HG03108 (cell line): ENCODE data around the gene GABRQ.
"Not testable (repeated sequence)": the region's sequence is repeated elsewhere in the genome, so short reads cannot be mapped to it uniquely, and the experiment has no call there.

Source experiments
- ATAC-seq: cut with Tn5 transposase; IDR thresholded peaks from one replicate; pipeline ENCODE4 v1.9.1; 2021; ENCODE audit warnings: moderate library complexity; ENCODE audit not compliant: unreplicated experiment

Gene GABRQ

DNA sequence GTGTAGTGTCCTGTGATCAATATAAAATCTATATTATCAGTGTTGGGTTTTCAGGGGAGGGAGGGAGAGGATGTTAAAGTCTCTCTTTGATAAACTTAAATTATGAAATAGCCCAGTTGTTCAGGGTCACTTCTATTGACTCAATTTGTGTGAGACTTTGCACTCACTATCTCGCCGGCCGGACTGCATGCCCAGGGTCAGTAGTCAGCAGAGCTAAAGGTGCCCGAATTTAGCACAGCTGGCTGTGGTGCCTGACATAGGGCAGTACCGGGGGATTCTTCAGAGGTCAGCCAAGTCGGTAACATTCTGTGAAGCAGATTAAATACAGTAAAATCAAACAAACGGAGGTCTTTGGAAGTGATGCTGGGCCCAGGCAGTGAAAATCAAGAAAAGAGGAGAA is 19.2 kb downstream of the GABRQ start:
- no peak for ATAC-seq

DNA sequence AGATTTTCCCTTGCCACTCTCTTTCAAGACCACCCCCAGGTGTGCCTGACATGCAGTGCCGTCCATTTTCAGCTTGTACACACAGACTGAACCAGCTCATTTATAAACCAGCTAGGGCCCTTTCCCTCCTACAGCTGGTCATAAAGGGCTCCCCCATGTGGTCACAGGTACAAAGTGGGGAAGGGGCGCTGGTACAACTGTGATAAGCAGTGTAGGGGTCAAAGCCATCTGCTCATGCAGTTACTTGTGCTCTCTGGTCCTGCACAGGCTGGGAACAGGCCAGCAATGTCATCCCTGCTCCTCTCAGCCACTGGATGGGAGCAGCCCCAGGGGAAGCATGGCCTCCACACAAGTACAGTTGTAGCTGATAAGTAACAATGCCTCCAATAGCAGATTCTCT is 20.6 kb downstream of the GABRQ start:
- no peak for ATAC-seq

DNA sequence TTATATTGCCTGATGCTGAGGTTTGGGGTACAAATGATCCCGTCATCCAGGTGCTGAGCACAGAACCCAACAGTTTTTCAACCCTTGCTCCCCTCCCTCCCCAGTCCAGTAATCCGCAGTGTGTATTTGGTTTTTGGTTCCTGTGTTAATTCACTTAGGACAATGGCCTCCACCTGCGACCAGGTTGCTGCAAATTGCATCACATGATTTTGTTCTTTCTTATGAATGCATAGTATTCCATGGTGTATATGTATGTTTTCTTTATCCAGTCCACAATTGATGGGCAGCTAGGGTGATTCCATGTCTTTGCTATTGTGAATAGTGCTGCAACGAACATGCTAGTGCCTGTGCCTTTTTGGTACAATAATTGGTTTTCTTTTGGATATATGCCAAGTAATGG is 25.4 kb downstream of the GABRQ start:
- ATAC-seq = no peak

DNA sequence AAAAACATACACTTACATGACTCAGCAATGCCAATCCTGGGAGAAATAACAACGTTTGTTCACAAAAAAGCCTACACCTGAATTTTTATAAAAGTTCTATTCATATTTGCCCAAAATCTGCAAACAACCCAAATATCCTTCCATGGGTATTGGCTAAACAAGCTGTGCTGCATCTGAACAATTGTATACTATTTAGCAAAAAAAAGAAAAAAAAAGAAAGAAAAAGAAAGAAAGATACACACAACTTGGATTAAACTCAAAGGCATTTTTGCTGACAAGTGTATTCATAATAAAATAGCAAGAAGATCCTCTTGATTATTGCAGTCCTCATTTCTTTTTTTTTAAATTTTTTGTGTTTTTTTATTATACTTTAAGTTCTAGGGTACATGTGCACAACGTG is 36.4 kb downstream of the GABRQ start:
- no peak for ATAC-seq

DNA sequence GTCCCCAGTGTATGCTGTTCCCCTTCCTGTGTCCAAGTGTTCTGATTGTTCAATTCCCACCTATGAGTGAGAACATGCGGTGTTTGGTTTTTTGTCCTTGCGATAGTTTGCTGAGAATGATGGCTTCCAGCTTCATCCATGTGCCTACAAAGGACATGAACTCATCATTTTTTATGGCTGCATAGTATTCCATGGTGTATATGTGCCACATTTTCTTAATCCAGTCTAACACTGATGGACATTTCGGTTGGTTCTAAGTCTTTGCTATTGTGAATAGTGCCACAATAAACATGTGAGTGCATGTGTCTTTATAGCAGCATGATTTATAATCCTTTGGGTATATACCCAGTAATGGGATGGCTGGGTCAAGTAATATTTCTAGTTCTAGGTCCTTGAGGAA is 37.0 kb downstream of the GABRQ start:
- ATAC-seq = not testable (repeated sequence)

DNA sequence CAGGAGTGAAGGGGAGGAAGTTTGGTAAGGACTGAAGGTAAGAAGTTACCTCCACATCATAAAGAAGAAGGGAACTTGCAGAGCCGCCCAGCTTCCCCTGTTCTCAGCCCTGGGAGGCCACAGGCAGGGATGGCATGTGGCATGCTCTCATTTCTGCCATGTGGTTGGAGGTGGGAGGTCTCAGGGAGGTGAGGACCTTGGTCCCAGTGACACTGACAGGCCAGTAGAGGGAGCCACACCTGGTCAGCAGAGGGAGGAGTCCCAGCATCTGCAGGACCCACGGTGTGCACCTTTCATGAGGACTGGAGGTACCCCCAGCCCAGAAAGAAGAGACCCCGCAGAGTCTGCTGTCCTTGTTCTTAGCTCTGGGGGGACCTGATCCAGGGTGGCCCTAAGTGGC is 43.3 kb downstream of the GABRQ start:
- ATAC-seq = not testable (repeated sequence)

DNA sequence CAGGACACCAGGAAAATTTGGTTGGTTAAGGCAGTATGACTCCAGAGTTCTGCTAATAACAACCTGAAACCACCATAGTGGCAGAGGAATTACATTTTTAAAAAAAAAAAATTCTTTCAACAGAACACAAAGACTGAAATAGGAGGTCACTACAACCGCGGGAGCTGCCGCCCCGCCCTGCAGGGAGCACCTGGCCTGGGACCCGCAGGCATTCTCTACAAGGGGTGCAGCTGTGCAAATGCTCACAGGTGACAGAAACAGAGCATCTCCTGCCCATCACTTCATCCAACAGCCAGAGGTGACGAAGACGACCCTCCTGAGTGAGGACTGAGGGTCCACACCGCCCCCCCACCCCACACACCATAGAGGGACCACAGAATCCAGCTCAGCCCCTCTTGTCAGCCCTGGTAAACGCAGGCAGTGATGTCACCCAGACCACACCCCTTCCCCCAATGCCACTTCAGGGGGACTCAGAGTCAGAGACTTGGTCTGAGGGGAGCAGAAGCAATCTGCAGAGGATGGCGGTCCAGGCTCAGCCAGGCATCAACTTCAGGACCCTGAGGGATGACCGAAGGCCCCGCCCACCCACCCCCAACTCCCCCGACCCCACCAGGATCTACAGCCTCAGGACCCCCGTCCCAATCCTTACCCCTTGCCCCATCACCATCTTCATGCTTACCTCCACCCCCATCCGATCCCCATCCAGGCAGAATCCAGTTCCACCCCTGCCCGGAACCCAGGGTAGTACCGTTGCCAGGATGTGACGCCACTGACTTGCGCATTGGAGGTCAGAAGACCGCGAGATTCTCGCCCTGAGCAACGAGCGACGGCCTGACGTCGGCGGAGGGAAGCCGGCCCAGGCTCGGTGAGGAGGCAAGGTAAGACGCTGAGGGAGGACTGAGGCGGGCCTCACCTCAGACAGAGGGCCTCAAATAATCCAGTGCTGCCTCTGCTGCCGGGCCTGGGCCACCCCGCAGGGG is 60.5 kb downstream of the GABRQ start, which contains the start of gene MAGEA3:
Gene MAGEA3 (plus strand): TSS at position 843 of the 980 bp plus-strand sequence. CDS start 2,039 bp downstream, outside the sequence.
- ATAC-seq = not testable (repeated sequence)

DNA sequence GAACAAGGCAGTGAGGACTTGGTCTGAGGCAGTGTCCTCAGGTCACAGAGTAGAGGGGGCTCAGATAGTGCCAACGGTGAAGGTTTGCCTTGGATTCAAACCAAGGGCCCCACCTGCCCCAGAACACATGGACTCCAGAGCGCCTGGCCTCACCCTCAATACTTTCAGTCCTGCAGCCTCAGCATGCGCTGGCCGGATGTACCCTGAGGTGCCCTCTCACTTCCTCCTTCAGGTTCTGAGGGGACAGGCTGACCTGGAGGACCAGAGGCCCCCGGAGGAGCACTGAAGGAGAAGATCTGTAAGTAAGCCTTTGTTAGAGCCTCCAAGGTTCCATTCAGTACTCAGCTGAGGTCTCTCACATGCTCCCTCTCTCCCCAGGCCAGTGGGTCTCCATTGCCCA is 62.7 kb downstream of the GABRQ start:
- not testable (repeated sequence) for ATAC-seq

DNA sequence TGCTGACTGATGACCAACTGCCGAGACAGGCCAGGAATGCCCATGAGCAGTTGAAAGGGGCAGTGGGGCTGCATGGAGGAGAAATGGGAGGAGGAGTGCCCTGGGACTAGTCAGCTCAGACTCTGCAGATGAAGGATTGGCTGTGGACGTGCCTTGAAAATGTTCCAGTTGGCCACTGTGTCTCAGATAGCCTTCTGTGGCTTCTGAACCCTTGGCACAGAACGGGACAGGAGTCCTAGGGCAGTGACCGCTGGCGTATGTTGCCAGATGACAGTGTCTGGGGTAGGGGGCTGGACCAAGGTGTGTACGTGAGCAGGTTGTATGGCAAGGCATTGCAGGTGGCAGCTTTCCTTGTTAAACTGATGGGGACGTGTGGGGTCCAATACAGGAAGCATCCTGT is 68.8 kb downstream of the GABRQ start:
- ATAC-seq = not testable (repeated sequence)
